NOMO-1 treated with dmso at 0.1 percent for 144 hours (cell line): Measurements from ENCODE around the gene ITPK1.

Experiments used
- DNase-seq: peaks from one replicate; lab custom pipeline; 2025; ENCODE audit not compliant: unreplicated experiment; lab: John Stamatoyannopoulos, UW

The ITPK1 gene

DNA sequence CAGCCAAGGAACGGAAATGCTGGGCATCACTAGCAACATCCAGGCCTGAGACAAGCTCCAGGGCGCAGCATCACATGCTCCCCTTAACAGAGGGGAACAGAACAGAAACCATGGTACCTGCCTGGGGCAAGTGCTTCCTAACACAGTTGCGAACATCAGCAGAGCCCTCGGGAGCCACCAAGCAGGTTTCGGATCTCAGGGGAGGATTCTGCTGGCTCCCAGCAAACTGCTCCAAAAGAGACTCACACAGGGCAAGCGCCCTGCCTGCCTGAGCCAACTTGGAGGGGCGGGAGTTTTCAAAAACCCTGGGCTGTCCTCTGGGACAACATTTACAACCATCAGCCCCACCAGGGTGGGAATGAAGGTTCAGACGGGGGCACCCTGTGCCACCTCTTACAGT lies 173.1 kb downstream of the ITPK1 start:
- no peak for DNase-seq

DNA sequence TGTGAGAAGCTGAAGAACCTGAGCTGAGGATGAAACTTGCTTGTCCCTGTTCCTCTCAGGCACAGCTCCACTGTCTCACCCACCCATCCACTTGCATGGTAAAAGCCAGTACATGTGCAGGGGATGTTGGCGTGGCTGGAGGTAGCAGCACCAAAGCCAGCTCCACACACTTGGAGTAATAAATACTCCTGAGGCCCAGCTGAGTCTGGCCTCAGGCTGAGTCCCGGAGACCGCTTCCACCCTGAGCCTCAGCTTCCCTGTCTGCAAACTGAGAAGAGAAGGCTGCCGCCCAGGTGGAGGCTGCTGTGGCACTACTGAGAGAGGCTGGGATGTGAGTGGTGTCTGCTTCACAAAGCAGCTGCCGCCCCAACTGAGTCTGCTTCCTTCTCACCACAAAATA lies 173.6 kb downstream of the ITPK1 start:
- no peak for DNase-seq

DNA sequence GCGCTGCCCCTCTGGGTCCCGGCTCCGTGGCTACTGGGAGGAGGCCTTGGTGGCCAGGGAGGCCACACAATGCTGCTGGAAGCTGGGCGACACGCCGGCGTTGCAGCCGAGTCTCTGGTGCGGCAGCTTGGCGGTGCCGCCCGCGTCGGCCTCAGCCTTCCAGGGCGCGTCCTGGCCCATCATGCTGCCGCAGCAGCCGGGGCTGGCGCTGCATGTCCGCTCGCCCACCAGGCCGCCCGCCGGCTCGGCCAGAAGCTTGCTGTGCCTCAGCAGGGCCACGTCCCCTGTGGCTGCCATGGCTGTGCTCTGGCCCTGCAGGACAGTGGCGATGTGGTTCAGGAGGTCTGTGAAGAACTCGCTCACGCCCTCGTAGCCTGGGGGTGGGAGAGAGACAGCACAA lies 174.2 kb downstream of the ITPK1 start:
- DNase-seq = no peak

DNA sequence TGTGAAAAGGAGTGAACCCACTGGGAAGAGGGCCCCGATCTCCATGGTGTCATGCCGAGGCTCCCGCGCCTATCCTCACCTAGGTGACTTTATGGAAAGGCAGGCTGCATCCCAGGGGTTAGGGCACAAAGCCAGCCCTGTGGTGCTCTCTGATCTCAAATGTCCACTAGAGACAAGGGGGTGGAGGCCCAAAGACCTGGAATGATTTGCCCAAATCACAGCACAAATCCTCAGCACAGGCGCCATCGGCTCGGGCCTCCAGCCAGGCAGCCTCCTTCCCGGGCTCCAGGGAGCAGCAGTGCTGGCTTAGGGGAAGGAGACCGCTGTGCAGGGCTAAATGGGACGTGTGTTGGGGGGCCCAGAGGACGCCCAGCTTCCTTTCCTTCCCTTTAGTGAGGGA lies 175.2 kb downstream of the ITPK1 start:
- DNase-seq = no peak

DNA sequence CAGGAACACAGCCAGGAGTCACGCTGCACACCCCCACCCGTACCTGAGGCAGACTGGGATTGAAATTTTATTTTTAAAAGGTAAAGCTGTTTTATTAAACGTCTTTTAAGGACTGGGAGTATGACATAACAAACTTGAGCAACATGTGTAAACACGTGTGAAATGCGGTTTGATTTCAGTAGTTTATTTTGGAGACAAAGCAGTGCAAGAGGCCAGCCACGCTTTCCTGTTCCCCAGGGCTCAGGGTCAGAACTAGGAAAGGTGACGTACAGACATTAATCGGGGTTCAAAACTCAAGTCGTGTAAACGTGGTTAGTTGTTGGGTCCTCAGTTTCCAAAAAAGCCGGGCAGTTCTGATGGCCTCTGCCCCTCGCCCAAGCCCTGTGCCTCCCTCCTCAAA lies 176.0 kb downstream of the ITPK1 start:
- DNase-seq = no peak

DNA sequence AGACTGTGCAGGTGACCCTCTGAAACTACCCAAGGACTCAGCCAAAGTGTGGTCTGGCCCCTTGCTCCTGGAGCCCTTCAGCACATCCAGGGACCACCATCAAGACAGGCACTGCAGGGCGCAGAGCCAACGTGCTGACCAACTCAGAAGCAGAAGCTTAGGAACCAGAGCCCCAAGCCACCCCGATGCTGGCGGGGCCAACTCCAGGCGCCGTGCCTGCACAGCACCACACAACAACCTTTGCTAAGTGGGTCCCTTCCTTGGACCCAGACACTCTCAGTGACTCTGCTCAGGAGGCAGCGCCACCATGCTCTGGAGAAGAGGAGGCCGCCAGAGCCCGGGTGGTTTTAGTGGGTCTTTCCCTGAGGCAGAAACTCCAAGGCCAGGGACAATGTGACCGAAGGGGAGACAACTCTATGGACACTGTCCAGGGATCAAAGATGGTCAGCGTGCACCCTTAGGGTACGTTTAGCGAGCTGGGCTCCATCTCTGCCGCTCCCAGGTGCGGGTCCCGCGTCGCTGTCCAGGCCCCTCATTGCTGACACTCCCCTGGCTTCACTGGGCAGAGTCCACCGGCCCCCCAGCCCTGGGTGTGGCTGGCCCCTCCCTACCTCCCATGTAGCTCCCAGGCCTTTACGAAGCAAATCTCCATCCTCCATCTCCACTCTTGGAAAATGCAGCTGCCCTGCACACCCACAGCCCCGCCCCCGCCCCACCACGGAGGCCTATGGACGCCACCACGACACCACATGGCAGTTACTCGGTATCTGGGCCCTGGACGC lies 176.6 kb downstream of the ITPK1 start:
- DNase-seq = no peak

DNA sequence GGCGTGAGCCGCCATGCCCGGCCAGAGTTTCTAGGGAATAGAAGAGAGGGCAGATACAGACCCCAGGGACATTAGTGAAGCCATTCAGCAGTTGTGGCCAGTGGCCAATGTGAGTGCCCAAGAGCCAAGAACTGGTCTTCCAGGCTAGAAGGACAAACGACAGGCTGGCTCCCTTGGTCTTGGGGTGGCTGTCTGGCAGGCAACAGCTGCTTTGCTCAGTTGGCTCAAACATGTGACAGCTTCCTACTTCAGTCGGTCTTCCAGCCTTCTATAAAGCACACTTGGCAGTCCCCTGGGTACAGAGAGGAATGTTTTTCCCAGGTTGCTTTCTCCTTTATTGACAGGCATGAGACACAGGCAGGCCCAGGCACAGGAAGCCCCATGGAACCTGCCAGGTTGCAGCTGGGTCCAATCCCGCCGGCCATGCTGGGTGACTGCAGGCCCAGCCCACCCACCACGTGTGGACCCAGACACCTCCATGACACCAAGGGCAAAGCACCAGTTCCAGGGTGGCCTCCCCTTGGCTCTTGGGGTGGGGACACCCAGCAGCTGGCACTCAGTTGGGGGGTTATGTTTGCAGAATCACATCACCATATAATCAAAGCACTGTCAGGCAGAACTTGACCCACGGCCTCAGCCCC lies 177.4 kb downstream of the ITPK1 start:
- no peak for DNase-seq

DNA sequence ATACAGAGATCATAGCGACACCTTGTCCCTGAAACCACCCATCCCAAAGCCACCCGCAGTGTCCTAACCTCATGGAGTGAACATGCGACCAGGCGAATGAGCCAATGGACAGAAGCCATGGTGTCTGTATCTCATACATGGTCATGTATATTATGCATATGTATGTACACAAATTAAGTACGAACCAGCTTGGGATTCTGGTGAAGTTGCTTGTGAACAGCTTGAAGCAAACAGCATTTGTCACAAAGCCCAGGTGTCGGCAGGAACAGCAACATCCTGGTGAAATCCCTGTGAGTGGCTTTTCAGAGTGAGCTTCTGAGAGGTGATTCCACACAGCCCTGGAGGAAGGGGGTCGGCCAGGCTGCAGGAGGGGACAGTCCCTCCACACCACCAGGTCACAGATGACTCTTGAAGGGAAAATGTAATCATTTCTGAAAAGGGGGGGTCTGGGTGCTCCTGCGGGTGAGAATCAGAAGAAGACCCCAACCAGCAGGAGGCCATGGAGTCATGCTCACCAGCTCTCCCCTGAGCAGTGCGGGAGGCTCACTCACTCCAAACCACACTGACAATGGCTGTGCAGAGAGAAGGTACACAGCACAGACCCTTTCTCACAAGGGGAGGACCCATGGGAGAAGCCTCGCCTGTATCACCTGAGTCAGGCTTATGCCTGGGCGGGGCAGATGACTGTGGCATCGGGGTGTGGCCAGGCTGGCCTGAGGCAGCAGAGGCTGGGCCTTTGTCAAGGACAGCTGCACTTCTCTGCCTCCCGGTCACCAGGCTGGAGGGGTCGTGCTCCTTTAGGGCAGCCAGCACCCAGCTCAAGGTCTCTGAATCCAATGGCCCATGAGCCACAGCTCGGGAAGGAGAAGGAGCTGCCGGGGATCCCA lies 178.4 kb downstream of the ITPK1 start:
- no peak for DNase-seq

DNA sequence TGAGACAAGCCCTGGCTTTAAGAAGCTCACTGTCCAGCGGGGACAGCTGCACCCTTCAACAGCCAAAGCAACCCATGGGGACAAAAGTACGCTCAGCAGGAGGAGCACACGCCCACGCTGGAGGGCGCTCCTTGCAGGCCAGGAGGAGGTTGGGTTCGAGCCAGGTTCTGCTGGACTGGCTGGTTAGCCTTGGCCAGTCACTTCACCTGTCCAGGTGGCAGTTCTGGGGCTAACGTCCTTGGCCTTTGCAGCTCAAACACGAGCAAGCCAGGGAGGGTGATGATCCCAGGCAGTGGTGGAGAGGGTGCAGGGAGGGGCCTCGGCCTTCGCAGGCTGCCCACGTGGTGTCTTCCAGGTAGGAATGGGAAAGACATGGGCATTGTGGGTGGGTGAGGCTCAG lies 179.6 kb downstream of the ITPK1 start:
- DNase-seq = no peak

DNA sequence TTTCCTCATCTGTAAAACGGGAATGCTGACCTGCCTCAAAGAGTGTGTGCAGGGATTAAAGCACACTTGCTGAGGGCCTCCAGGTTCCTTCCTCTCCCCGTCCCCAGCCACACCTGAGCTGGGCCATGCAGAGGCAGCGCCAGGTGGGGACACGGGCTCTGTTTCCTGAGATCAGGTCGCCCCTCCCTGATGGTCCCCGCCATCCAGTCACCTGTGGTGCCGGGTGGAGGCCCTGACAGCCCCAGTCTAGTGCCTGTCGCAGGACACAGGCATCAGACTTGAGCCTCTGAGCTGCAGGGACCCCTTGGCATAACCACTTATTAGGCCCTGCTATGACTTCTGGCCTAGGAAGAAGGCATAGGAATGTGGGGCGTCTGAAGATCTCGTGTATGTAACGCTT lies 180.3 kb downstream of the ITPK1 start:
- DNase-seq = no peak

DNA sequence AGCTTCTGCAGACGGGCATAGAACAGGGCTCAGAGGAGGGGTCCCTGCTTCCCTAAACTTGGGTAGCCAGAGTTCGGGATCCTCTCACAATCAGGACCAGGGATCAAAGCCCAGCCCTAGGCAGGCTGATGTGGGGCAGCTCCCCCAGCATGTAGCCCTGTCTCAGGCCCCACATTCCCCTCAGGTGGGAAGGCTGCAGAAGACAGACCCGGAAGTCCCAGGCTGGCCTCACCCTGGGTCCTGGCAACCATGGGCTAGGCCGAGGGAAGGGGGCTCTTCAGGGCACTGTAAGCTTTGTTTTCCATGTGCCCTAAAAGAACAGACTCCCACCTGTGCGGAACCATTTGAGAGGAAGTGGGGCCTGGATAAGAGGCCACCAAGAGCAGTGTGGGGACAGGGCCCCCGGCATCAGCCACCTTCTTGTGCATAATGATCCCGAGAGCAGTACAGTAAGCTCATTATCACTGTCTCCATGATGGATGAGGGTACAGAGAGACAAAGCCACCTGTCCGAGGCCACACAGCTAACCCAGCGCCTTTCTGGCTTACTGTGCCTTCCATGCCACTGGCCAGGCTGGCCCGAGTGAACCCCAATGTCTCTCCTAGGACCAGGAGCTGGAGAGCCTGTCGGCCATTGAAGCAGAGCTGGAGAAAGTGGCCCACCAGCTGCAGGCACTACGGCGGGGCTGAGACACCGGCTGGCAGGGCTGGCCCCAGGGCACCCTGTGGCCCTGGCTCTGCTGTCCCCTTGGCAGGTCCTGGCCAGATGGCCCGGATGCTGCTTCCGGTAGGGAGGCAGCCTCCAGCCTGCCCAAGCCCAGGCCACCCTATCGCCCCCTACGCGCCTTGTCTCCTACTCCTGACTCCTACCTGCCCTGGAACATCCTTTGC lies 181.3 kb downstream of the ITPK1 start:
- no peak for DNase-seq

DNA sequence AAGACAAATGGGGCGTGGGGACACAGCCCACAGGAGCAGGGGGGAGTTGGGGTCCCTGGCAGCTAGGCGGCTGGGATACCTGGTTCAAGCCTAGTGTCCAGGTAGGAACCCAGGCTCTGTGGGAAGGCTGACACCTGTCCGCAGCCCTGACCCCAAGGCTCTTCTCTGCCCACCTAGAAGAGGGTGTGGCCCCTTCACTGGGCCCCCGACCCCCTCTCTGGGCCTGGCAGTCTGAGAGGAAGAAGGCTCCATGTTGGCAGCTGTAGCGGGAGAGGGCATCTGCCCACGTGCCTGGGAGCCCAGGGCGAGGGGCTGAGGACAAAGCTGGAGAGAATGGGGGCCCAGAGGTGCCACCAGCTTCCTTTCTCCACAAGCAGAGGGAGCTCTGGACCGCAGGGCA lies 182.2 kb downstream of the ITPK1 start:
- DNase-seq = no peak

DNA sequence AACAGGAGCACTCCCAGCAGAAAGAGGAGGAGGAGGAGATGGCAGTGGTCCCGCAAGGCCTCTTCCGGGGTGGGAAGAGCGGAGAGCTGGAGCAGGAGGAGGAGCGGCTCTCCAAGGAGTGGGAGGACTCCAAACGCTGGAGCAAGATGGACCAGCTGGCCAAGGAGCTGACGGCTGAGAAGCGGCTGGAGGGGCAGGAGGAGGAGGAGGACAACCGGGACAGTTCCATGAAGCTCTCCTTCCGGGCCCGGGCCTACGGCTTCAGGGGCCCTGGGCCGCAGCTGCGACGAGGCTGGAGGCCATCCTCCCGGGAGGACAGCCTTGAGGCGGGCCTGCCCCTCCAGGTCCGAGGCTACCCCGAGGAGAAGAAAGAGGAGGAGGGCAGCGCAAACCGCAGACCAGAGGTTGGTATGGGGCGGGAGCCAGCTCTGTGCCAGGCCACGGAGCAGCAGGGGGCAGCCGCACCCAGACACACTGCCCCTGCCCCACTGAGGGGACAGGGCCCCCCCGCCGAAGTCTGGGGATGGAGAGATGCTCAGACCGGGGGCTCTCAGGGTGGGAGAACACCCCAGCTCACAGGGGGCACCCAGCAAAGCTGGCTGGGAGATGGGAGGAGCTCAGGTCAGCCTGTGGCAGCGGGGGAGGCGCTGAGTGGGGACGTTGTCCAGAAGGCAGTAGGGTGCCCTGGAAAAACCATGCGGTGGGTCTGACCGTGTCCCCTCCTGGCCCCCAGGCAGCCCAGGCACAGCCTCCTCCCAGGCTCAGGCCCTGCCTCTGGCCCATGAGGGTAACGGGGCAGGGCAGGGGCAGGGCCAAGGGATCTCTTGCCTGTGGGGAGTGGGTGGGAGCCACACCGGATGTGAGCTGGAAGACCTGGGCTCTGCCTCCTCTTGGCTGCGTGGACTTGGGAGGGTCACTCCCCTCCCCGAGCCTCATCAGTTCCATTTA lies 183.0 kb downstream of the ITPK1 start:
- DNase-seq = no peak

DNA sequence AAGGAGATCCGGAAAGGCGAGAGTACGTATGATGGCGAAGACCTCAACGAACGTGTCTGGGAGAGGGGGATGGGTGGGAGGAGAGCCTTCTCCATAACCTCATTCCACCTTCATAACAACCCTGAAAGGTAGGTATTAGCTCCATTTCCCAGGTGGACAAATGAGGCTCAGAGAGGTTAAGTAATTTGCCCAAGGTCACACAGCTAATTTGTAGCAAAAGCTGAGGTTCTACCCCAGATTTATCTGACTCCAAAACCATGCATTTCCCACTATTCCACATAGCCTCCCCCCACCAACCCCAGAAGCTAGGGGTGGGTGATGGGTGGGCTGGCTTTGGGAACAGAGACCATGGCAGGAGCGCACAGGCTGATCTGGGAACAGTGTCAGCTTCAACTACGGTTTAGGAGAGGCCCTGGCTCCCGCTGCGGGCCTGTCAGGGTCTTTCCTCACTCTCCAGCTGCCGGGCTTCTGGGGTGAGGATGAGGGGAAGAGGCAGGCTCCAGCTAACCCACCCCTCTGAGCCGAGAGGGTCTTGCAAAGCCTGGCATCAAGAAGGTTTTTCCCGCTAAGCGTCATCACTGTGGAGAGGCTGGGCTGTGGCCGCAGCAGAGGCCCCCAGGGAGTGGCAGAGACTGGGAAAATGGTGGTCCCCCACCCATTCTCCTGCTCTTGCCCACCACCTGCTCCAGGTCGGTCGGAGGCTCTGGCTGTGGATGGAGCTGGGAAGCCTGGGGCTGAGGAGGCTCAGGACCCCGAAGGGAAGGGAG lies 183.9 kb downstream of the ITPK1 start:
- no peak for DNase-seq

DNA sequence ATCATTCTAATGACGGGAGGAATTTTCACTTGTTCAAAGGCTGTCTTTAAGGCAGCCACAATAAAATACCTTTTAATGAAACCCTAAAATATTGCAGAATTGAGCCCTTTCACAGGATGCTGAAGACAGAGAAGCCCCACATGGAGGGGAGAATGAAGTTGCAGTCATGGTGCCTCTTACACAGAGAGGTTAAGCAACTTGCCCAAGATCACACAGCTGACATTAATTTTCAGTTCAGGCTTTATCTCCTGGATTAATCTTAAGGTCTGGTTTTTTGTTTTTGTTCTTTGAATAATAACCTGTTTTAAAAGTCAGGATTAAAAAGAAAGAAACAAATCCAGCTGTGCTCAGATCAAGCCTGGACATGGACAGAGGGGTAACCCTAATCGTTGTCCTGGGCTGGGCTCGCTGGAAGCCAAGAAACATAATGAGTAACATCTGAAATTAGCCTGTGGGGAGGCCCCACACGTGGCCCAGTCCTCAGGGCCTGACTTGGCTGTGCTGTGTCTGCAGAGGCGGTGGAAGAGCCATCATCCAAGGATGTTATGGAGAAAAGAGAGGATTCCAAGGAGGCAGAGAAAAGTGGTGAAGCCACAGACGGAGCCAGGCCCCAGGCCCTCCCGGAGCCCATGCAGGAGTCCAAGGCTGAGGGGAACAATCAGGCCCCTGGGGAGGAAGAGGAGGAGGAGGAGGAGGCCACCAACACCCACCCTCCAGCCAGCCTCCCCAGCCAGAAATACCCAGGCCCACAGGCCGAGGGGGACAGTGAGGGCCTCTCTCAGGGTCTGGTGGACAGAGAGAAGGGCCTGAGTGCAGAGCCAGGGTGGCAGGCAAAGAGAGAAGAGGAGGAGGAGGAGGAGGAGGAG lies 184.8 kb downstream of the ITPK1 start:
- DNase-seq = no peak

DNA sequence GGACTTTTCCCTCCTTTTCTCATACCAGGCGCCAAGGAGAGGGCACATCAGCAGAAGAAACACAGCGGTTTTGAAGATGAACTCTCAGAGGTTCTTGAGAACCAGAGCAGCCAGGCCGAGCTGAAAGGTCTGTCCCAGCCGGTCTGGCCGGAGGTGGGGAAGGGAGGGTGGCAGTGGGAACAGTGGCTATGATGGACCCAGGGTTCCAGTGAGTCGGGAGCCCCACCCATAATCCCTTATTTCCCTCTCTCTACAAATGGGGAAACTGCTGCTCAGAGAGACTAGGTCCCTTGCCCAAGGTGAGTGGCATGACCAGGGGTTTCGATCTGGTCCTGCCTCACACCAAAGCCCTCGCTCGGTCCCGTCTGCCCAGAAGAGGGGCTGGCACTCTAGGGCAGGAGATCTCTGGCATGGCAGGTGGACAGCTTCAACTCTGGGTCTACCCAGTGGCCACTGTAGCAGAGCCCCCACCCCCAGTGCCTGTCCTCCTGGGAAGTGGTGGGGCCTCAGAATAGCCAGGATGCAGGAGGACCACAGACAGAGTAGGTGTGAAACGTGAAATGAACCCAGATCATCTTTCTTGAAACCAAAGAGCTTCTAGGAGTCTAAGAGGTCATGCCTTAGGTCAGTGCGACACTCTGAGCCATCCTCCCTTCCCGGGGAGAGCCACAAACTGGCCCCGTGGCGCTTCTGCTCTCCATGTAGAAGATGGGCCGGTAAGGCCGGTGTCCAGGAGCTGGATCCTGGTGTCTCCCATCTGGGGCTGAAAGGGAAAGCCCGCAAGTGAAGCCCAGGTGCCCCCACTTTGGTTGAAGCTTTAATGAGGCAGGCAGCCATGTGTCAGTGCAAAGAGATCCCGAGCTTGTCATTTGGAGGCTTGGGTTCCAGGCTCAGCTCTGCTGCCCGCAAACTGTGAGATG lies 185.8 kb downstream of the ITPK1 start:
- no peak for DNase-seq
